Tibial nerve (tissue), 3 donors: Measurements from ENCODE around the gene CFAP299.

ENCODE experiments used
- POLR2A ChIP-seq, 2 donors: fragments of 450-650 bp; IDR thresholded peaks; one replicate each; pipeline ENCODE4 v1.6.1; 2017; ENCODE audit warnings: antibody characterized with exemption in 2 of 2, mild to moderate bottlenecking in 2 of 2, moderate library complexity in 2 of 2
- TF ChIP-seq, protein P1 (sequence below), 5 experiments: fragments of 200-600 bp in 3 of 5; fragments of 450-650 bp in 2 of 5; sonication (generic) in 3 of 5; IDR thresholded peaks; one replicate each; pipeline ENCODE4 v1.5.1; 2016 to 2019; ENCODE audit warnings: antibody characterized with exemption in 5 of 5, mild to moderate bottlenecking in 3 of 5, moderate library complexity in 2 of 5

DNA sequence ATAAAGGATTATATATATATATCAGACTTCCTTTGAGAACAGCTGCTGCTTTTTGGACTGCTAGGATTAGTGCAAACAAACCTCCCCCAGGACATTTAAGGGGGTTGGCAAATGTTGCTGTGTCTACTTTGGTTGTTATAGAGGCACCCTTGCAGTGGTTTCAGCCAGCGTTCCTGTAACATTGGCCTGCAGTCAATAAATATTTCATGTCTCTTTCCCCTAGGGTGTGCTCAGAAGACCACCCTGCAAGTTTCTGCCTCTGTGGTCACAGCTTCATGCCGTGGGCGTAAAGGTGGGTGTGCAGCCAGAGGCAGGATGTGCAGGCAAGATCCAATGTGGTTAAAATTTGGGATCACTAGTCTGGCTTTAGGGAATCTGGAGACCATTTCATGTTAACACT lies 40.2 kb upstream of the CFAP299 start:
- TF ChIP-seq, protein P1, sequence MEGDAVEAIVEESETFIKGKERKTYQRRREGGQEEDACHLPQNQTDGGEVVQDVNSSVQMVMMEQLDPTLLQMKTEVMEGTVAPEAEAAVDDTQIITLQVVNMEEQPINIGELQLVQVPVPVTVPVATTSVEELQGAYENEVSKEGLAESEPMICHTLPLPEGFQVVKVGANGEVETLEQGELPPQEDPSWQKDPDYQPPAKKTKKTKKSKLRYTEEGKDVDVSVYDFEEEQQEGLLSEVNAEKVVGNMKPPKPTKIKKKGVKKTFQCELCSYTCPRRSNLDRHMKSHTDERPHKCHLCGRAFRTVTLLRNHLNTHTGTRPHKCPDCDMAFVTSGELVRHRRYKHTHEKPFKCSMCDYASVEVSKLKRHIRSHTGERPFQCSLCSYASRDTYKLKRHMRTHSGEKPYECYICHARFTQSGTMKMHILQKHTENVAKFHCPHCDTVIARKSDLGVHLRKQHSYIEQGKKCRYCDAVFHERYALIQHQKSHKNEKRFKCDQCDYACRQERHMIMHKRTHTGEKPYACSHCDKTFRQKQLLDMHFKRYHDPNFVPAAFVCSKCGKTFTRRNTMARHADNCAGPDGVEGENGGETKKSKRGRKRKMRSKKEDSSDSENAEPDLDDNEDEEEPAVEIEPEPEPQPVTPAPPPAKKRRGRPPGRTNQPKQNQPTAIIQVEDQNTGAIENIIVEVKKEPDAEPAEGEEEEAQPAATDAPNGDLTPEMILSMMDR (IDR thresholded peaks at IDR 0.05): no peak
- TF ChIP-seq POLR2A (IDR thresholded peaks at IDR 0.05): no peak
